Globus pallidus (tissue), 1 donor: ENCODE data around the gene GJE1.

Experiments used
- DNase-seq: peaks from one replicate; pipeline ENCODE4 v3.0.0-alpha.2; 2015; ENCODE audit warnings: low spot score

Gene GJE1

GRCh38 chr6:142167071-142167470 is 34.3 kb downstream of the GJE1 start:
- no peak for DNase-seq

- no peak for DNase-seq
Observed at GRCh38 chr6:142167486-142167885, 34.8 kb downstream of the GJE1 start.

GRCh38 chr6:142171351-142171750 is 38.6 kb downstream of the GJE1 start:
- no peak for DNase-seq

- DNase-seq = no peak
Observed at GRCh38 chr6:142172758-142173157, 40.0 kb downstream of the GJE1 start.

- DNase-seq = no peak
Observed at GRCh38 chr6:142173980-142174379, 41.3 kb downstream of the GJE1 start.

- DNase-seq = no peak
Observed at GRCh38 chr6:142174703-142175102, 42.0 kb downstream of the GJE1 start.

- DNase-seq = no peak
Observed at GRCh38 chr6:142178129-142178528, 45.4 kb downstream of the GJE1 start.

GRCh38 chr6:142182004-142182403 is 49.3 kb downstream of the GJE1 start:
- no peak for DNase-seq

GRCh38 chr6:142183351-142183750 is 50.6 kb downstream of the GJE1 start:
- DNase-seq = no peak

GRCh38 chr6:142184307-142184706 is 51.6 kb downstream of the GJE1 start:
- no peak for DNase-seq
